22Rv1 (cell line): ENCODE data around the gene MRPL55.
A peak's percentile ranks its signal among the peaks of the same experiment; 100 is the strongest.

Experiments
- H3K27ac ChIP-seq: fragments of 450-650 bp; 2 replicates; pipeline ENCODE4 v1.5.1; 2017
- CTCF ChIP-seq: fragments of 450-650 bp; IDR thresholded peaks from 2 replicates; pipeline ENCODE4 v1.5.1; 2017; ENCODE audit warnings: mild to moderate bottlenecking
- ZFX ChIP-seq: fragments of 450-650 bp; IDR thresholded peaks from 2 replicates; pipeline ENCODE4 v1.6.1; 2017; ENCODE audit warnings: antibody characterized with exemption, borderline replicate concordance

Gene MRPL55

DNA sequence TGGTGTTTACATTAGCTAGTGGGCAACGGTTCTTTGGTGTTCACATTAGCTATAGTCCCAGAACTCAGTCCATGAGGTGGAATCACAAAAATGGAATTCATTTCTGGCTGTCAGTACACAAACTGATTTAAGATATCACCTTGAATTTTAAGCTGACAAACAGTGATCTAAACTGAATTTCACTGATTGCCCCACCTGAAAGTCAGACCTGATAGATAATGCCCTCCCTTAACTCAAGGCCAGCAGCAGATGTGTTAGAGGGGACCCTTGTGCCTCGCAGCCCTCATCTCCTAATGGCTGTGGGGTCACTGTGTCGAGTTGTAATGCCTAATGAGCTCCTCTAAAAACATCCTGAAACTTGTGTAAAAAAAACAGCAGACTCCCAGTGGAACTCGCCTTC, 18.0 kb downstream of the MRPL55 start:
- H3K27ac ChIP-seq: no peak overlapping the region; the same call in 1 of the 2 replicates
- TF ChIP-seq ZFX: no peak
- TF ChIP-seq CTCF: no peak

DNA sequence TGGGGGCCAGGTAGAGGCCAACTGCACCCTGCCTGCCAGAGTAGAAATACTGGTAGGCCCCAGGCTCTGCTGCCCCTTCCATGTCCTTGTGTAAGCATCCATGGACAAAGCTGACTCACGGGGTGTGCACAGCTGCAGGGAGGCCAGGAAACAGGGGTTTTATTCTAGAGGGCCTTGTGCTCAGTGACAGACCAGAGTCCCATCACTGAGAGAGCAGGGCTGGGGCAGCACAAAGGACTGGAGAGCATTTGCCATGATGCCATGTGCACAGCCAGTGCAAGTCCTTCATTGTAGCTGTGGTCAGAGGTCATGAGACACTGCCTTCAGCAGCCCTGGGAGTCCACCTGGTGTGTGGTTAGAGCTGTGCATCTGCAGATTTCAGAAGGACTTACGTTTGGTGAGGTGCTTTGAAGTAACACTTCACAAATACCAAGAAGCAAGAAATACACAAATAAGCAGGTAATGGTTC, 18.5 kb downstream of the MRPL55 start:
- TF ChIP-seq ZFX: no peak
- no peak for TF ChIP-seq CTCF
- no peak overlapping the region; the same call in 1 of the 2 replicates for H3K27ac ChIP-seq

DNA sequence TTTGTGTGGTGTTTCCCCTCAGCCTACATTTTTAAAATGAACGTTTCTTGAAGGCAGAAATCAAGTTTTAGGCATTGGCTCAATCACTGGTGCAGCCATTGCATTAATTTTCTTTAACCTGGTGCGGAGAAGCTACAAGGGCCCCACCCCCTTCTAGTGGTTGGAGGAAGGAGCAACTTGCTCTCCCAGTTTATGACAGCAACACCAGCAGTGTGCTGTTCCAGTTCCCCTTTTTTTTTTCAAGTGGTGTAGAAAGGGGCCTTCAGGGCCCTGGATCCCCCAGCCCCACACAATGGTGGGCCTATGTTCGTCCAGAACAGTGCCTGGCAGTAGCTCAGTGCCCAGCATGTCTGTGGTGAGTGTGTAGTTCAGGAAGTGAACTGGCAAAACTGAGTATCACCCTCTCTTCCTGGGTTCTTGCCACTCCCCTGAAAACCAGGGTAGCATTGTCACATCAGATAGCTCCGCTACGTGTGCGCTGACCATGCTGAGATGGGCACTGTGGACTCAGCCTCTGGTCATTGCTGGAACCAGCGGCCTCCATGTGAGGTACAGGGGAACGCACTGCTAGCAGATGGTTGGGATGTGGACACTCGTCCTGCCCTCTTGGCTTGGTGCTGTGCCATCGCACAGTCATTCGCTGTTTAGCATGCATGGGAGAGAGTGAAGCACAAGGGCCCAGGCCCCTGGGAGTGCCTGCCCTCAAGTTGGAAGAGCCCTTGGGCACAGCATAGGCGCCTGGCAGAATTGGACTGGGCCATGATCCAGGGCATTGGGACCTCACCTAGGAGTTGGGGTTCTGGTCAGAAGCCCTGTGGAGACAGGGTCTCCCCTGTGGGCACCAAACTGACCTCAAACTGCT, 19.3 kb downstream of the MRPL55 start:
- no peak overlapping the region for H3K27ac ChIP-seq
- TF ChIP-seq CTCF (no peak), ZFX (no peak)

DNA sequence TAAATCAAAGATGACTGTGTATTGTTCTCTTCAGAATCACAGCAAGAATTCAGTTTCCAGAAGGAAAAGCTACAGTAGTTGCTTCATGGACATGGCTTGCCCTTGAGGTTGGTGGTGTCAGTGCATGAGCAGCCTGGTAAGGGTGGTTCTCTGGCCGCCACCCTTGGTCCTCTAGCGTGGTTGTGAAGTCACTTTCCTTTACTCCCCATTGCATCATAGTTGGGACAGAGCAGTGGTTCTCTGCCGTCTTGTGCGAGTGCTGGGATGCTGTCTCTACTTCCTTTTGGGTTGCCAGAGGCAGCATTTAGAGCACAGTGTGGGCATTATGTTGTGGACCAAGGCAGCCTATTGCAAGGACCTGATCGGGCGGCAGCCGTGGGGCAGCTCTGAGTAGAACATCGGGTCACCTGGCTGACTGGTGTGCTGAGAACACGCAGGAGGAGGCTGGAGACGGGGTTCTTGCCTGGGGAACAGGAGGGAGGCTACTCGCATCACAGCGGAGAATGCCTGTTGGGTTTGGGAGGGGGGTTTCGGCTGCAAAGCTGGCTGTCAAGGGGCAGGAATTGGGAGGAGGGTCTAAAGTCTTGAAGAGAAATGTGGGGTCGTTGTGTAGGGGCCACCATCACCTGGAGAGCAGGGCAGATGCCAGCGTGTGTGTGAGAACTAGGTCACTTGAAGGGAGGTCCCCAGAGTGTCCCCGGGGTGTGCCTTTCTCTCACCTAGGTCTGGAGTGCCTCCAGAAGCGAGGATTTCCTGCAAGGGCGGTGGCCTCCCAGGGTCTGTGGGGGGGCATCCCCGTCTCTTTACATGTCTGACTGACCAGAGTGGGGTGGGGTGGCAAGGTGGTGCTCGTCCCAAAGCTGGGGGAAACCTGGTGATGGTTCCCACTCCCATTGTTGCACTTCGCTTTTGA, 20.3 kb downstream of the MRPL55 start:
- TF ChIP-seq CTCF (no peak), ZFX (no peak)

GRCh38 chr1:228087771-228088251, 21.3 kb downstream of the MRPL55 start:
- 0 out of 2 replicates have a peak overlapping the region, but pooled peaks have one; percentile 10 for H3K27ac ChIP-seq
- TF ChIP-seq CTCF: no peak
- no peak for TF ChIP-seq ZFX

More for the DNA sequence above, 20.3 kb downstream of the MRPL55 start:
- 0 out of 2 replicates have a peak overlapping the region, but pooled peaks have one; percentile 10 for H3K27ac ChIP-seq

DNA sequence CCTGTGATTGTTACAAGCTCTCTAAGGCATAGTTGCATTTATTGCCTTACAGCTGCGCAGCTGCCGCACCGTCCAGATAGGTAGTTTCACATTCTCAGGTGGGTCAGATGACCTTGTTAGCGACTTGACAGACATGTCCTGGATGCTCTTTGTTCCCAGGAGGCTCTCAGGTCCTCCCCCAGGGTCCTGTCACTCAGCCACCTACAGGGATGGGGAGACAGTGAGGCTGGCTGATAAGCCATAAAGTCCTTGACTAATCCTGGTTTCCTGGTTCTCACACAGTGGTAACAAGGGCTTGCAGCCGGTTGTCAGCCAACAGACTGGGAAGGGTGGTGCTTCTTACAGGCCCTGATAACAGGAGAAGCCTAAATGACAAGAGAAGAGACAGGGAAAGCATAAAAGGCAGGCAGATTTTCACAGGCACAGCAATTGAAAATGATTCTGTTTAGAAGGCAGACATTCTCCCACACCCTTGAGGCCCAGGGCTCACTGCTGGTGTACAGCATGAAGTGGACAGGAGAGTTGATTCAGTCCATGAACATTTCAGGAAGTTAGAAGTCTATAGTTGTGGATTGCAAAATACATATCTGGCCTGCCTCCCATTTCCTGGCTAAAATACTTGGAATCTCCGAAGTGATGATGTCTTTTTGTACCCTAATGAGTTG, 23.7 kb downstream of the MRPL55 start:
- 0 out of 2 replicates have a peak overlapping the region, but pooled peaks have one; percentile 95 for H3K27ac ChIP-seq
- TF ChIP-seq CTCF (no peak), ZFX (no peak)
